Epithelial cell of proximal tubule (primary cell): ENCODE measurements around the gene NDST1. TPM values are rescaled to one million over a fixed set of nuclear protein-coding genes. Genes with fewer than 3 reads are reported as not detected.

Experiments
- DNase-seq: peaks from one replicate; pipeline ENCODE4 v3.0.0-alpha.2; 2011; ENCODE audit warnings: low read depth
- H3K4me3 ChIP-seq: 2 replicates; pipeline ENCODE4 v1.5.1; 2011; ENCODE audit warnings: low read depth, mild to moderate bottlenecking, low read length
- total RNA-seq: library from RNA; depleted of rRNA; stranded (reverse); fragments of >200 nt; gene quantifications from 2 replicates; pipeline ENCODE4 v1.2.3, GENCODE V29; 2015
- TF ChIP-seq, protein P1 (sequence below): conservative IDR thresholded peaks from 2 replicates; pipeline ENCODE4 v1.5.1; 2012; ENCODE audit warnings: low read depth, mild to moderate bottlenecking, low read length

NDST1 gene
- total RNA-seq, 1 donor from 2014 or later = 65.4 TPM

GRCh38 chr5:150593593-150593992 is 85.7 kb downstream of the NDST1 start:
- H3K4me3 ChIP-seq = no peak overlapping the region
- TF ChIP-seq, protein P1, sequence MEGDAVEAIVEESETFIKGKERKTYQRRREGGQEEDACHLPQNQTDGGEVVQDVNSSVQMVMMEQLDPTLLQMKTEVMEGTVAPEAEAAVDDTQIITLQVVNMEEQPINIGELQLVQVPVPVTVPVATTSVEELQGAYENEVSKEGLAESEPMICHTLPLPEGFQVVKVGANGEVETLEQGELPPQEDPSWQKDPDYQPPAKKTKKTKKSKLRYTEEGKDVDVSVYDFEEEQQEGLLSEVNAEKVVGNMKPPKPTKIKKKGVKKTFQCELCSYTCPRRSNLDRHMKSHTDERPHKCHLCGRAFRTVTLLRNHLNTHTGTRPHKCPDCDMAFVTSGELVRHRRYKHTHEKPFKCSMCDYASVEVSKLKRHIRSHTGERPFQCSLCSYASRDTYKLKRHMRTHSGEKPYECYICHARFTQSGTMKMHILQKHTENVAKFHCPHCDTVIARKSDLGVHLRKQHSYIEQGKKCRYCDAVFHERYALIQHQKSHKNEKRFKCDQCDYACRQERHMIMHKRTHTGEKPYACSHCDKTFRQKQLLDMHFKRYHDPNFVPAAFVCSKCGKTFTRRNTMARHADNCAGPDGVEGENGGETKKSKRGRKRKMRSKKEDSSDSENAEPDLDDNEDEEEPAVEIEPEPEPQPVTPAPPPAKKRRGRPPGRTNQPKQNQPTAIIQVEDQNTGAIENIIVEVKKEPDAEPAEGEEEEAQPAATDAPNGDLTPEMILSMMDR = no peak
- DNase-seq = no peak

- no peak overlapping the region for H3K4me3 ChIP-seq
- TF ChIP-seq, protein P1 = no peak
Observed at GRCh38 chr5:150593996-150594395, 86.1 kb downstream of the NDST1 start.

GRCh38 chr5:150595466-150596031 is 87.6 kb downstream of the NDST1 start:
- TF ChIP-seq, protein P1 = no peak
- H3K4me3 ChIP-seq = no peak overlapping the region
- no peak for DNase-seq

More at GRCh38 chr5:150593996-150594395, 86.1 kb downstream of the NDST1 start:
- no peak for DNase-seq

DNA sequence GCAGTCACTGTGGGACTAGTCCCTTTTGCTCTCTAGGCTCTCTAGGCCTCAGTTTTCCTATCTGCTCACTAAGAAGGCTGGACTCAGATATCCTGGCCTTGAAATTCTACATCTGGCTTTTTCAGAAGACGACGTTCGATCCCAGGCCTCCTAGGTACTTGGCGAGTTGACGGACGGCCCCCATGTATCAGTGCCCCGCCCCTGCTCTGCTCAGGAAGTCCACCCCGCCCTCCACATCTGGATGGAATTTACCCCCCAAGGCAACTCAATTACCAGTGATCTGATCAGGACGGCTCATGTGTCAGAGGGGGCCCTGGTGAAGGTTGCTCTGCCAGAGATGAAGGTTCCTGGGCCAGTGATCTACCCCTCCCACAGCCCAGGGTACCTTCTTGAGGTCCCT is 88.4 kb downstream of the NDST1 start:
- TF ChIP-seq, protein P1 = no peak
- DNase-seq = no peak

DNA sequence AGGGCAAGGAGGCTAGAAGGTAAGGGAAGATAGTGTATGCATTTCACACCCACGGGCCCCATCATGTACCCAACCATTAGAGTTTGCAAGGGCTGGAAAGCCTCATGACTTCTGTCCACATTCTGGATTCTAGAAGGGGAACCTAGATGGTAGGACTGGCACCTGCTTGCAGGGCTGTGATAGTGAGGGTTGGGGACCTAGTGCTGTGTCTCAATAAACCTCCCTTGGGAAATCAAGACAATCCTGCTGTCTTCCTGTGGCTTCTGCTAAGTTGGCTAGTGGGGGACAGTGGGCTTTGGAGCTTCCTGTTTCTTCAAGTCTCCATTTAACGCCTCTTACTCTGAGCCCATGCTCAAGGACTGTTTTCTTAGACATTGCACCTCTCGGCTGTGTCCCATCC is 88.9 kb downstream of the NDST1 start:
- DNase-seq = no peak
- TF ChIP-seq, protein P1 = no peak
- H3K4me3 ChIP-seq = no peak overlapping the region

More for the DNA sequence above, 88.4 kb downstream of the NDST1 start:
- H3K4me3 ChIP-seq = no peak overlapping the region

DNA sequence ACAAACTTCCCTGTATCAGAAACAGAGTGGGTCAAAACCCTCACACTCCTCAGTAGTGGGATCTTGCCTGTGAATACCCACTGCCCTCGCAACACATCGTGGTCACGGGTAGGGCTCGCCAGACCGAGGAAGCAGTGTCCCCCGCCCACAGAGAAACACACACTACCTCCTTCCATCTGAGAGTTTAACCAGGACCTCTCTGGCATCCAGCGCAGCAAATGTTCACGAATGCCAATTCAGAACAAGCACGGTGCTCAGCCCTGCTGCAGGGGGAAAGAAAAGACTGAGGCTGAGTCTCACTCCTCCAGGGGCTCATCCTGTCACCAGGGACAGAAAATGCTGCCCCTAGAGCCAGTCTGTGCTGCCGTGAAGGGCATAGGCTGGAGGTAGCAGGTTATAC is 90.1 kb downstream of the NDST1 start:
- TF ChIP-seq, protein P1 = no peak
- no peak for DNase-seq

GRCh38 chr5:150598821-150599273 is 90.9 kb downstream of the NDST1 start:
- H3K4me3 ChIP-seq = no peak overlapping the region
- no peak for DNase-seq
- TF ChIP-seq, protein P1 = no peak

More for the DNA sequence above, 90.1 kb downstream of the NDST1 start:
- H3K4me3 ChIP-seq = no peak overlapping the region
